Omental fat pad (tissue), 4 donors: ENCODE measurements around the gene CYFIP1. TPM values are rescaled to one million over a fixed set of nuclear protein-coding genes. Genes with fewer than 3 reads are reported as not detected.
A peak's percentile ranks its signal among the peaks of the same experiment; 100 is the strongest.

ENCODE experiments used
- ATAC-seq: fragments of 150-250 bp; one replicate; pipeline ENCODE4 v1.9.1; 2016; ENCODE audit warnings: mild to moderate bottlenecking, moderate library complexity; ENCODE audit not compliant: low FRiP score
- DNase-seq: peaks from one replicate; pipeline ENCODE4 v3.0.0-alpha.2; 2019; ENCODE audit warnings: low spot score
- total RNA-seq, 4 donors: library from RNA; depleted of rRNA; stranded (reverse); fragments of >200 nt; gene quantifications; one replicate each; pipeline ENCODE4 v1.1.0, GENCODE V29; 2016
- TF ChIP-seq, protein P1 (sequence below), 3 donors: fragments of 450-650 bp; IDR thresholded peaks; one replicate each; pipeline ENCODE4 v1.5.1; 2016 to 2017; ENCODE audit warnings: antibody characterized with exemption in 3 of 3, mild to moderate bottlenecking in 3 of 3, moderate library complexity in 2 of 3

CYFIP1 gene
- total RNA-seq, 4 donors from 2014 or later = 86.4 to 129 (median 97.5) TPM

DNA sequence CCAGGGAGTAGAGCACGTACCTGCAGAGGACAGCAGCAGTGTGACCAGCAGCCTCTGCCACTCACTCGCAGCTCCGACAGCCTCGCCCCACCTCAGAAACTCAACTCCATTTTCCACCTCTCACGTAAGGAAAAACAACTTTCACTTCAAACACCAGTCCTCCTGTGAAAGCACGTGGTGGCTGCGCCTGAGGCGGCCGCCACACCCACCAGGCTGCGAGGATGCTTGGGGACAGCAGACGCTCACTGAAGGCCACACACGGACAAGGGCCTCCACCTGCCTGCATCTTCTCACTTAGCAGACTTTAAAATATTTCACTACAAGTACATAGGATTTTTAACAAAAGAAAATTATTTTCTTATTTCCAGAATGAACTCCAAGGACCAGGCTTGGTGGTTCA is 67.9 kb downstream of the CYFIP1 start:
- ATAC-seq = no peak
- TF ChIP-seq, protein P1, sequence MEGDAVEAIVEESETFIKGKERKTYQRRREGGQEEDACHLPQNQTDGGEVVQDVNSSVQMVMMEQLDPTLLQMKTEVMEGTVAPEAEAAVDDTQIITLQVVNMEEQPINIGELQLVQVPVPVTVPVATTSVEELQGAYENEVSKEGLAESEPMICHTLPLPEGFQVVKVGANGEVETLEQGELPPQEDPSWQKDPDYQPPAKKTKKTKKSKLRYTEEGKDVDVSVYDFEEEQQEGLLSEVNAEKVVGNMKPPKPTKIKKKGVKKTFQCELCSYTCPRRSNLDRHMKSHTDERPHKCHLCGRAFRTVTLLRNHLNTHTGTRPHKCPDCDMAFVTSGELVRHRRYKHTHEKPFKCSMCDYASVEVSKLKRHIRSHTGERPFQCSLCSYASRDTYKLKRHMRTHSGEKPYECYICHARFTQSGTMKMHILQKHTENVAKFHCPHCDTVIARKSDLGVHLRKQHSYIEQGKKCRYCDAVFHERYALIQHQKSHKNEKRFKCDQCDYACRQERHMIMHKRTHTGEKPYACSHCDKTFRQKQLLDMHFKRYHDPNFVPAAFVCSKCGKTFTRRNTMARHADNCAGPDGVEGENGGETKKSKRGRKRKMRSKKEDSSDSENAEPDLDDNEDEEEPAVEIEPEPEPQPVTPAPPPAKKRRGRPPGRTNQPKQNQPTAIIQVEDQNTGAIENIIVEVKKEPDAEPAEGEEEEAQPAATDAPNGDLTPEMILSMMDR (IDR thresholded peaks at IDR 0.05) = no peak
- DNase-seq = no peak

DNA sequence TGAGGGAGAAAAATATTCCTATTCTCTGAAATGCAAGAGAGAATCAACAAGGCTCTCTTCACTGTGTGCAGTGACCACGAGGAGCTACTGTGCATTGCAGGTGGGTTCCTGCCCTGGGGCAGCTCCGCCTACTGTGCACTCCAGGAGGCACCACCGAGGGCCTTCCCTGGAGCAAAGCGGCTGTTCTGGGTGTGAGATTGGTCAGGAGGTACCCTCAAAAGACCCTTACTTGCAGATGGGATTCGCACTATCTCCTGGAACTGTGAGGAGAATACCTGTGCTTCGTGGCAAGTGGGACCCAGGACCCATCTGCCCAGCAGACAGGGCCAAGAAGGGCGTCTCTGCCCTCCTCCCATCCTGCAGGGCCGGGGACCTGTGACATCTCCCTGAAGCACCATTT is 68.9 kb downstream of the CYFIP1 start:
- ATAC-seq = no peak

DNA sequence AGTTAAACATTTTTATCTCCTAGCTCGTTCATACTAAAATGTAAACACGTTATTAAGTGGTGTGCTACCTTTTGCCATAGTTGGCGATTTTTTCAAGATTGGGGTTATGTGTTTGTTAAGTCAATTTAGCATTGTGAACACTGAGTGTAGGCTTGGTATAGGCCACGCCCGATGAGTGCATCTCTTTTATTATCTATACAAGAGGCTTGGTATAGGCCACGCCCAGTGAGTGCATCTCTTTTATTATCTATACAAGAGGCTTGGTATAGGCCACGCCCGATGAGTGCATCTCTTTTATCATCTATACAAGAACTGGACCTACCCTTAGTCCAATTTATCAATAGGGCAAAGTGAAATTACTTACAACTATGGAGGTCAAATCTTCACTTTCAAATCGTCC is 71.3 kb downstream of the CYFIP1 start:
- no peak for ATAC-seq
- DNase-seq = no peak

More for the DNA sequence above, 68.9 kb downstream of the CYFIP1 start:
- no peak for DNase-seq
- TF ChIP-seq, protein P1 (IDR thresholded peaks at IDR 0.05) = no peak

DNA sequence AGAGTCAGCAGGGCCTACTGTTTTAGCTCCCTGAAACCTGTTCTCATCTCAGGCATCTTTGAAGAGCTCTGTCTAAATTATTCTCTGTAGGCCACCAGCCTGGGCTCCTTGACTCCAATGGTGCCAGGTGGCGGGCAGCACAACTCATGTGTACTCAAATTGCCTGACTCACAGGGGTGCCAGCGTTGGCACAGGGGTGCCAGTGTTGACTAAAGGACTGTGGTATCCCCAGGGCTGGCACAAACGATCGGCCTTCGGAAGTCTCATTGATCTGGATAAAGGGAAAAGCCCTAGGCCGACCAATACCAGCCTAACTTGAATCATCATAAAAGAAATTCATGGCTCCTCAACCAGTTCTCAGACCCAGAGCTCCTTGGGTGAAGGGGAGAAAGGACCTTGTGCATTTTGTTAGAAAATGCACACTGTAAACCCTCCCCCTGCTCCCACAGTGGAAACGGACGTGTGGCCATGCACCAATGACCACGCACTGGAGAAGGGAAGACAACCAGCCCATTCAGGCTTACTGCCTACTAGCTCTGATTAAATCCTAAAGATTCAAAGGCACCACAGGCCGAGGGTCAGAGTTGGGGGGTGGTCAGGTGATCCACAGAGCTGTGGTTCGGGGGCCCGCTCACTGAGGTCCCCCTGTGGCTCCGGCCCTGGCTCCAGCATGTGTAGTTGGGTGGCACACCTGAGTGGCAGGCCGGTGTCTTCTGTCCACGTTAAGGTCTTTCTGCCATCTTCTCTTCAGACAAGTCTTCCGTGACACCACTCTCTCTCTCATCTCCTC is 72.8 kb downstream of the CYFIP1 start:
- TF ChIP-seq, protein P1 (IDR thresholded peaks at IDR 0.05) = no peak
- ATAC-seq (no peak), DNase-seq (no peak)

More for the DNA sequence above, 71.3 kb downstream of the CYFIP1 start:
- TF ChIP-seq, protein P1 (IDR thresholded peaks at IDR 0.05) = no peak

- no peak for ATAC-seq
- TF ChIP-seq, protein P1 (IDR thresholded peaks at IDR 0.05) = no peak
- DNase-seq = no peak
Observed at GRCh38 chr15:22904736-22905135, 75.4 kb downstream of the CYFIP1 start.

DNA sequence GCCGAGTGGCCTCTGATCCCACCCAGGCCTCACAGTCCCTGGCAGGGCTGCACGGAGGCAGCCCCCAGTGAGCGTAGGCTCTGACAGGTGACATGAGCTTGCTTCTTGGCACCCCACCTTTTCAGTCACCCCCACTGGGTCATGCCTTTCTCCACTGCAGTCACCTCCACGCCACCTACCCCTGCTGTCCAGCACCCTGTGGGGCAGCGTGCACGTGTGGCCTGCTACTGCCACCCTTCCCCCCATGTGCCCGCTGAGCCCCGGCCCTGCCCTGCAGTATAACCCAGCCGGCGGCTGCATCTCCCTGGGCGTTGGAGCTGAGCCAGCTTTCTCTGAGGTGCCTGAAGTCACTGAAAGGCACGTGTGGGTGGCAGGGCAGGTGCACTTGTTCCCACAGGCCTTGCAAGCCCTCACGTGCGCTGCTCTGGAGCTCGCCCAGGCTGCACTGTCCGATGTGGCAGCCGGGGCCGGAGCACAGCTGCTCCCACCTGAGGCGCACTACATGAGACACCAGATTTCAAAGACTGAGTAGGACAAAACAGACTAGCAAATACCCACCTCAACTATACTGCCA is 76.1 kb downstream of the CYFIP1 start:
- TF ChIP-seq, protein P1 (IDR thresholded peaks at IDR 0.05) = no peak
- DNase-seq (no peak), ATAC-seq (no peak)

DNA sequence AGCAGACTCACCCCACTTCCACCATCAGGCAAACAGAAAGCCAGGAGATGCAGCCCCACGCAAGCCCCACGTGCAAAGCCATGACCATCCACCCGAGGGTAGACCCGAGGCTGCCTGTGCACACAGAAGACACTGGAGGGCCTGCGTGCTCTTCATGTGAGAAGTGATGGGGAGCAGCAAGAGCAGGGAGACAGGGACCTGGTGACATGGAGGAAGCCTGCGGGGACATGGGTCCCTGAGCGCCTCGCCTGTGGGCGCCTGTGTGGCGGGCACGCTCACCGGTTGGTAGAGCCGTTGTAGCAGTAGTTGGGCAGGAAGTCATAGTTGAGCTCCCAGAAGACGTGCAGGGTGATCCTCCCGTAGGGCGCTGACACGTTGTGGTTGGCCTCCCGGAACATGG is 76.7 kb downstream of the CYFIP1 start:
- ATAC-seq (peak; percentile 25), DNase-seq (no peak)
- TF ChIP-seq, protein P1 (IDR thresholded peaks at IDR 0.05) = no peak
